Memory B cell (primary cell): ENCODE results near the gene WBP1.
"Not testable (repeated sequence)": the region's sequence is repeated elsewhere in the genome, so short reads cannot be mapped to it uniquely, and the experiment has no call there.

Experiments
- ATAC-seq: fragments of 150-1000 bp; cut with Tn5 transposase; 2 replicates; pipeline ENCODE4 v1.10.0; 2021; ENCODE audit warnings: low read depth, mild to moderate bottlenecking, moderate library complexity
- DNase-seq, 2 donors: peaks; one replicate each; pipeline ENCODE4 v3.0.0; 2022; ENCODE audit warnings: low spot score in 2 of 2
- H3K27ac Mint-ChIP-seq: one replicate; pipeline ENCODE4 v1.8.0; 2022; ENCODE audit warnings: mild to moderate bottlenecking, moderate library complexity, mixed read lengths
- H3K27me3 Mint-ChIP-seq: one replicate; pipeline ENCODE4 v1.8.0; 2022; ENCODE audit warnings: mixed read lengths
- H3K36me3 Mint-ChIP-seq: one replicate; pipeline ENCODE4 v1.8.0; 2022; ENCODE audit warnings: mild to moderate bottlenecking, mixed read lengths
- H3K4me1 Mint-ChIP-seq: one replicate; pipeline ENCODE4 v1.8.0; 2022; ENCODE audit warnings: mixed read lengths
- H3K4me3 Mint-ChIP-seq: one replicate; pipeline ENCODE4 v1.8.0; 2022; ENCODE audit warnings: mild to moderate bottlenecking, moderate library complexity, mixed read lengths
- H3K9me3 Mint-ChIP-seq: one replicate; pipeline ENCODE4 v1.8.0; 2022; ENCODE audit warnings: mixed read lengths

WBP1 gene

GRCh38 chr2:74474481-74474880, 16.2 kb downstream of the WBP1 start:
- Mint-ChIP-seq H3K9me3 (no peaks in the 10 kb centered on the region), H3K27ac (no peak overlapping the region), H3K27me3 (no peaks in the 10 kb centered on the region), H3K4me1 (peaks cover 18% of the 10 kb centered on the region), H3K4me3 (no peak overlapping the region), H3K36me3 (peaks cover 10% of the 10 kb centered on the region)
- no peak for DNase-seq
- ATAC-seq, result no peak

- no peak overlapping the region for H3K27ac Mint-ChIP-seq
- no peak overlapping the region for H3K4me3 Mint-ChIP-seq
- H3K9me3 Mint-ChIP-seq, result no peaks in the 10 kb centered on the region
- H3K27me3 Mint-ChIP-seq, result no peaks in the 10 kb centered on the region
- peaks cover 18% of the 10 kb centered on the region for H3K4me1 Mint-ChIP-seq
- H3K36me3 Mint-ChIP-seq, result peaks cover 10% of the 10 kb centered on the region
- ATAC-seq, result no peak
- no peak for DNase-seq
These were observed 16.7 kb downstream of the WBP1 start for GRCh38 chr2:74474899-74475298.

- Mint-ChIP-seq H3K27ac (no peak overlapping the region), H3K9me3 (no peaks in the 10 kb centered on the region), H3K4me3 (peak overlapping the region; percentile 99), H3K4me1 (peaks cover 18% of the 10 kb centered on the region), H3K27me3 (no peaks in the 10 kb centered on the region), H3K36me3 (peaks cover 12% of the 10 kb centered on the region)
- ATAC-seq (no peak), DNase-seq (no peak)
These were observed 23.2 kb downstream of the WBP1 start for GRCh38 chr2:74481431-74481830.

GRCh38 chr2:74481961-74482800, 23.9 kb downstream of the WBP1 start:
- DNase-seq (peak in 1 of 2 donors; percentile 13), ATAC-seq (peak; percentile 43)
- H3K4me3 Mint-ChIP-seq, result peak overlapping the region; percentile 99
- peaks cover 15% of the 10 kb centered on the region for H3K36me3 Mint-ChIP-seq
- H3K9me3 Mint-ChIP-seq, result no peaks in the 10 kb centered on the region
- H3K4me1 Mint-ChIP-seq, result peaks cover 21% of the 10 kb centered on the region
- peak overlapping the region; percentile 92 for H3K27ac Mint-ChIP-seq
- H3K27me3 Mint-ChIP-seq, result no peaks in the 10 kb centered on the region

GRCh38 chr2:74482801-74483674, 24.8 kb downstream of the WBP1 start, which contains the start of the genes CCDC142 and TTC31:
CCDC142 (minus strand) TSS chr2:74482998; CDS start chr2:74482837, 161 bp downstream.
TTC31 (plus strand) TSS chr2:74483081; CDS start chr2:74483096, 15 bp downstream.
- peak within 1 kb of the TSS; percentile 92 for H3K27ac Mint-ChIP-seq
- no peaks in the 10 kb centered on the region for H3K9me3 Mint-ChIP-seq
- peak; percentile 93 for ATAC-seq
- peak; percentile 90 to 91 for DNase-seq
- H3K27me3 Mint-ChIP-seq, result no peaks in the 10 kb centered on the region
- peaks cover 11% of the 10 kb centered on the region for H3K36me3 Mint-ChIP-seq
- H3K4me3 Mint-ChIP-seq, result peak within 1 kb of the TSS; percentile 99
- peaks cover 18% of the 10 kb centered on the region for H3K4me1 Mint-ChIP-seq

DNA sequence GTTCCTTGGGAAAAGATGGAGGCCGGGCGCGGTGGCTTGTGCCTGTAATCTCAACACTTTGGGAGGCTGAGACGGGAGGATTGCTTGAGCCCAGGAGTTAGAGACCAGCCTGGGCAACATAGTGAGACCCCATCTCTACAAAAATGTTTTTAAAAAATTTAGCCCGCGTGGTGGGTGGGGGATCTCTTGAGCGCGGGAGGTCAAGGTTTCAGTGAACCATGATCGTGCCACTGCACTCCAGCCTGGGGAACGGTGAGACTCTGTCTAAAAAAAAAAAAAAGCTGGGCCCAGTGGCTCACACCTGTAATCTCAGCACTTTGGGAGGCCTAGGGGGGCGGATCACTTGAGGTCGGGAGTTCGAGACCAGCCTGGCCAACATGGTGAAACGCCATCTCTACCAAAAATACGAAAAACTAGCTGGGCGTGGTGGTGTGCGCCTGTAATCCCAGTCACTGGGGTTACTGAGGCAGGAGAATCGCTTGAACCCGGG, 25.5 kb downstream of the WBP1 start:
- not testable (repeated sequence) for ATAC-seq, H3K9me3 Mint-ChIP-seq, H3K27me3 Mint-ChIP-seq, DNase-seq
- Mint-ChIP-seq H3K36me3 (peaks cover 11% of the 10 kb centered on the region), H3K4me1 (peaks cover 18% of the 10 kb centered on the region), H3K4me3 (peak overlapping the region; percentile 99), H3K27ac (peak overlapping the region; percentile 92)

DNA sequence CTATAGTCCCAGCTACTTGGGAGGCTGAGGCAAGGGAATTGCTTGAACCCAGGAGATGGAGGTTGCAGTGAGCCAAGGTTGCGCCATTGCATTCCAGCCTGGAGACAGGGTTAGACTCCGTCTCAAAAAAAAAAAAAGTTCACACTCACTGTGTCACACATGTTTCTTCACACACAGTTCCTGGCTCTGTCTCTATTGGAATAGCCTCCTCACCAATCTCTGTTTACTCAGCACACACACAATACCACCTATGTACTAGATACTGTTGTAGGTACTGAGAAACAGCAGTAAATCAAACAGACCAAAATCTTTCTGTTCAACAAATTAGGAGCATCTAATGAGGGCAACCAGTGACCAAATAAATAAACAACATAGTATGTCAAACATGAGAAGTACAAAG, 27.9 kb downstream of the WBP1 start:
- ATAC-seq (no peak), DNase-seq (no peak)
- H3K9me3 Mint-ChIP-seq, result no peaks in the 10 kb centered on the region
- H3K4me3 Mint-ChIP-seq, result no peak overlapping the region
- H3K4me1 Mint-ChIP-seq, result peaks cover 14% of the 10 kb centered on the region
- H3K27ac Mint-ChIP-seq, result no peak overlapping the region
- peaks cover 22% of the 10 kb centered on the region for H3K36me3 Mint-ChIP-seq
- H3K27me3 Mint-ChIP-seq, result no peaks in the 10 kb centered on the region

DNA sequence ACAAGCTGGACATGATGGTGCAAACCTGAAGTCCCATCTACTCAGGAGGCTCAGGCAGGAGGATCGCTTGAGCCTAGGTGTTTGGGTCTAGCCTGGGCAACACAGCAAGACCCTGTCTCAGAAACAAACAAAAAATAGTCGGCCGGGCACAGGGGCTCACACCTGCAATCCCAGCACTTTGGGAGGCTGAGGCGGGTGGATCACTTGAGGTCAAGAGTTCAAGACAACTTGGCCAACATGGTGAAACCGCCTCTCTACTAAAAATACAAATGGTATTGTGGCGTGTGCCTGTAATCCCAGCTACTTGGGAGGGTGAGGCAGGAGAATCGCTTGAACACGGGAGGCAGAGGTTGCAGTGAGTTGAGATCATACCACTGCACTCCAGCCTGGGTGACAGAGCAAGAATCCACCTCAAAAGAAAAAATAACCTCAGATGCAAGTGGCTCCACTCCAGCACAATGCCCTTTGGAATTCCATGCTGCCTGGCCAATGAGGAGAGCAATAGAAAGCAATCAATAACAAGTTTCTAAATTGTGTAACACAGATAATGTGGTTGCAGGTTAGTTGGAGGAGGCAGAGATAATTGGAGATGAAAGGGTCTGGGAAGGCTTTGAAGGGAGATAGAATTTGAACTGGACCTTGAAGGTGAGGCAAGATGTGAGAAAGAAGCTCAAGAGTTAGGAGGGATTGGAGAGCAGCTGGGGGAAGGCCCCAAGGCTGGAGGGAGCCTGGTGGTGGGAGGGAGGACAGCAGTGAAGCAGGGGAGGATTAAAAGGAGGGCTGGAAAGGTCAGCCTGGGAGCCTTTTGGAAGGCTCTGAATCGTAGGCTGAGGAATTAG, 30.6 kb downstream of the WBP1 start:
- DNase-seq, result no peak
- no peaks in the 10 kb centered on the region for H3K9me3 Mint-ChIP-seq
- no peak overlapping the region for H3K27ac Mint-ChIP-seq
- H3K4me3 Mint-ChIP-seq, result no peak overlapping the region
- peaks cover 8% of the 10 kb centered on the region for H3K4me1 Mint-ChIP-seq
- no peak for ATAC-seq
- H3K27me3 Mint-ChIP-seq, result no peaks in the 10 kb centered on the region
- peaks cover 40% of the 10 kb centered on the region for H3K36me3 Mint-ChIP-seq

GRCh38 chr2:74489906-74490305, 31.7 kb downstream of the WBP1 start:
- DNase-seq (no peak), ATAC-seq (no peak)
- H3K4me3 Mint-ChIP-seq, result no peak overlapping the region
- no peaks in the 10 kb centered on the region for H3K27me3 Mint-ChIP-seq
- peaks cover 8% of the 10 kb centered on the region for H3K4me1 Mint-ChIP-seq
- H3K27ac Mint-ChIP-seq, result no peak overlapping the region
- peaks cover 46% of the 10 kb centered on the region for H3K36me3 Mint-ChIP-seq
- H3K9me3 Mint-ChIP-seq, result no peaks in the 10 kb centered on the region

DNA sequence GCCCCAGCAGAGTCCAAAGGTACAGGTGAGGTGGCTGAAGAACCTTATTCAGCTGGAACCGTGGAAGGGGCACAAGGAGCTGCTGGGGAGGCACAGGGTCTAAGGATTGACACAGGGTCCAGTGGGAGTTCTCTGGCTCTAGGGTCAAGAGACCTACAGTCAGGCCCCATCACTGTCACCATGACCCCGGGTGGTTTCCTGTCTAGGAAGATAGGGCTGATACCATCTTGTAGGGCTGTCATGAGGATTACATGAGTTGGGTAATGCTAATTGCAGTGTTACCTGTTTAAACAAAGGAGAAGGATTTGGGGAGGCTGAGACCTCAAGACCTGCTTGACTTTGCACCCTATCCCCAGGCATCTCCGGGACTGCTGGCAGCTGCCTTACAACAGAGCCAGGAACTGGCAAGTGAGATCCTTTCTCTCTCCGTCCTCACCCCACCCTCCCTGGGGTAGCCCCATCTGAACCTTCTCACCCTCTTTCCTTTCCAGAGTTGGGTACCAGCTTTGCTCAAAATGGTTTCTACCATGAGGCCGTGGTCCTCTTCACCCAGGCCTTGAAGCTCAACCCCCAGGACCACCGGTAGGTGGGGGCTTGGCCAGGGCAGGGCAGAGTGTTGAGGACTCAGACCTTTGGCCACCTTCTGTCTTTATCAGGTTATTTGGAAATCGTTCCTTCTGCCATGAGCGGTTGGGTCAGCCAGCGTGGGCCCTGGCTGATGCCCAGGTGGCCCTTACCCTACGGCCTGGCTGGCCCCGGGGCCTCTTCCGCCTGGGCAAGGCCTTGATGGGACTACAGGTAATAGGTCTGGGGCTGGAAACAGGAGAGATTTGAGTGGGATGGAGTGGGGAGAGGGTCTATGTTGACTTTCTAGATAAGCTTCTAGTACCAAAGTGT, 33.7 kb downstream of the WBP1 start:
- Mint-ChIP-seq H3K27me3 (no peaks in the 10 kb centered on the region), H3K9me3 (no peaks in the 10 kb centered on the region), H3K36me3 (peaks cover 40% of the 10 kb centered on the region), H3K4me3 (no peak overlapping the region), H3K27ac (no peak overlapping the region), H3K4me1 (peaks cover 3% of the 10 kb centered on the region)
- no peak for DNase-seq
- no peak for ATAC-seq

DNA sequence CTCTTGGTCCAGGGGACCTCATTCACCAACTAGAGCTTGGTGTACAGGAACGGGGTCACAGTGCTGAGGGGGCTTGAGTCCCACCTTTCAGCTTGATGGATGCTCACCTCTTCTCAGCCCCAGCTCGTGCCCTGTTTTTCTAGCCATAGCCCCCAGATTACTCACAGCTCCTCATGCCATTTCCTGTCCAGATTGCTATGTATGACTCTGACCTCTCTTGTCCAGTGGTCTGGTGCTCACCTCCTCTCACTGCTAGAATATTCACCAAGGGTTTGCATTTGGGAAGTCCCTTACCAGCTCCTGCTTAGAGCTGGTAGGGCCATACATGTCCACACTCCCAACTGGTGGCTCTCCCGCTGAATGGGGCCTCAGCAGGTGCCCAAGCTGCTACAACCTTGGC, 35.3 kb downstream of the WBP1 start:
- peaks cover 3% of the 10 kb centered on the region for H3K27me3 Mint-ChIP-seq
- no peaks in the 10 kb centered on the region for H3K9me3 Mint-ChIP-seq
- peaks cover 6% of the 10 kb centered on the region for H3K4me1 Mint-ChIP-seq
- H3K36me3 Mint-ChIP-seq, result peaks cover 39% of the 10 kb centered on the region
- DNase-seq (no peak), ATAC-seq (no peak)
- H3K4me3 Mint-ChIP-seq, result no peak overlapping the region
- peak overlapping the region; percentile 56 for H3K27ac Mint-ChIP-seq

GRCh38 chr2:74495440-74495839, 37.2 kb downstream of the WBP1 start:
- ATAC-seq (no peak), DNase-seq (no peak)
- no peak overlapping the region for H3K4me3 Mint-ChIP-seq
- peaks cover 10% of the 10 kb centered on the region for H3K4me1 Mint-ChIP-seq
- H3K9me3 Mint-ChIP-seq, result no peaks in the 10 kb centered on the region
- H3K36me3 Mint-ChIP-seq, result peaks cover 28% of the 10 kb centered on the region
- H3K27ac Mint-ChIP-seq, result no peak overlapping the region
- peaks cover 12% of the 10 kb centered on the region for H3K27me3 Mint-ChIP-seq
